Gastroesophageal sphincter (tissue), 3 donors: ENCODE results near the gene SLIT3.

ENCODE experiments used
- EP300 ChIP-seq: sonication (generic); formaldehyde crosslinking; IDR thresholded peaks from one replicate; pipeline ENCODE4 v1.6.1; 2017; ENCODE audit warnings: antibody characterized with exemption, mild to moderate bottlenecking
- POLR2AphosphoS5 ChIP-seq: sonication (generic); formaldehyde crosslinking; IDR thresholded peaks from one replicate; pipeline ENCODE4 v1.6.1; 2017; ENCODE audit warnings: antibody characterized with exemption
- TF ChIP-seq, protein P1 (sequence below), 4 experiments: fragments of 200-600 bp in 2 of 4; fragments of 450-650 bp in 2 of 4; sonication (generic) in 1 of 4; IDR thresholded peaks; one replicate each; pipeline ENCODE4 v1.5.1; 2017 to 2019; ENCODE audit warnings: antibody characterized with exemption in 4 of 4, mild to moderate bottlenecking in 2 of 4, moderate library complexity in 2 of 4

DNA sequence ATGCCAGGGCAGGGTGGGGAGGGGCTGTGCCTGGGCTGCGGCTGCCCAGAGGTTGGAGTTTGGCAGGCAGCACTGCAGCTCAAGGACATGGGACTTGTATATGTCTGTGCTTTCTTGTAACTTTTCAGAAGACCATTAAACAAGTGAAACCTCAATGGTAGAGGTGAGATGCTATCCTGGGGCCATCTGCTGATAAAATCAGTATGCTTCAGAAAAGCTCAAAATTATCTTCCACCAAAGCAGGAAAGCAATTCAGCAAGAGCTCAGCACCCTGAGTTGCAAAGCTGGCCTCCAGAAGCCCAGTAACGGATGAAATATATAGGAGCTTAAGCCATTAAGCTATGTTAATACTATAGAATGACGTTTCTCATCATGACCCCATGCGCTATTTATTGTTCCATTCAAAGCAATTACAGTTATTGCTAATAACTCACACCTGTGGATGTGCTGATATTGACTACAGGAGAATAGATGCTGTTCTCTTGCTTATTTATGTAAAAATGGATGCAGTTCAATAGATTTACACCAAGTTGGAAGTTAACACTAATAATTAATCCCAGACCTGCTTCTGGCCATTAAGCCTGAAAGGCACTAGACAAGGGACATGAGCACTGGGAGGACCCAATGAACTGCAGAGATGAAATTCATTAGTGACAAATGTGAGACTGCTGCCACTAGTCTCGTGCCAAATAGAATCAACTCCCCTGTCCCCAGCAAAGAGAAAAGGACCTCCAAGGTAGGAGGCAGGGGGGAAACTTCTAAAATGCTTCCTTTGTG is 405.5 kb downstream of the SLIT3 start:
- TF ChIP-seq, protein P1, sequence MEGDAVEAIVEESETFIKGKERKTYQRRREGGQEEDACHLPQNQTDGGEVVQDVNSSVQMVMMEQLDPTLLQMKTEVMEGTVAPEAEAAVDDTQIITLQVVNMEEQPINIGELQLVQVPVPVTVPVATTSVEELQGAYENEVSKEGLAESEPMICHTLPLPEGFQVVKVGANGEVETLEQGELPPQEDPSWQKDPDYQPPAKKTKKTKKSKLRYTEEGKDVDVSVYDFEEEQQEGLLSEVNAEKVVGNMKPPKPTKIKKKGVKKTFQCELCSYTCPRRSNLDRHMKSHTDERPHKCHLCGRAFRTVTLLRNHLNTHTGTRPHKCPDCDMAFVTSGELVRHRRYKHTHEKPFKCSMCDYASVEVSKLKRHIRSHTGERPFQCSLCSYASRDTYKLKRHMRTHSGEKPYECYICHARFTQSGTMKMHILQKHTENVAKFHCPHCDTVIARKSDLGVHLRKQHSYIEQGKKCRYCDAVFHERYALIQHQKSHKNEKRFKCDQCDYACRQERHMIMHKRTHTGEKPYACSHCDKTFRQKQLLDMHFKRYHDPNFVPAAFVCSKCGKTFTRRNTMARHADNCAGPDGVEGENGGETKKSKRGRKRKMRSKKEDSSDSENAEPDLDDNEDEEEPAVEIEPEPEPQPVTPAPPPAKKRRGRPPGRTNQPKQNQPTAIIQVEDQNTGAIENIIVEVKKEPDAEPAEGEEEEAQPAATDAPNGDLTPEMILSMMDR (IDR thresholded peaks at IDR 0.05), result no peak
- TF ChIP-seq POLR2AphosphoS5 (no peak), EP300 (no peak)
